Adrenal gland (tissue), 12 donors: ENCODE measurements around the gene NHLH1. TPM values are rescaled to one million over a fixed set of nuclear protein-coding genes. Genes with fewer than 3 reads are reported as not detected.

Source experiments
- DNase-seq, 7 donors: peaks; one replicate each; pipeline ENCODE4 v3.0.0-alpha.2; 2019 to 2020
- H3K27ac ChIP-seq, 5 donors: fragments of 200-600 bp; sonication (generic) in 4 of 5; 1 replicate in 3 of 5; 2 replicates in 2 of 5; pipeline versions ENCODE4 v1.5.1 to v1.8.0; 2016 to 2020; ENCODE audit warnings: mild to moderate bottlenecking in 1 of 5
- H3K27me3 ChIP-seq: fragments of 200-600 bp; 2 replicates; pipeline ENCODE4 v1.8.0; 2021
- H3K36me3 ChIP-seq, 2 donors: fragments of 200-600 bp; replicated peaks in 1 of 2; 1 replicate in 1 of 2; 2 replicates in 1 of 2; pipeline versions ENCODE4 v1.5.1 to v1.8.0; 2018 to 2022
- H3K4me1 ChIP-seq, 2 donors: fragments of 200-600 bp; replicated peaks in 1 of 2; 1 replicate in 1 of 2; 2 replicates in 1 of 2; pipeline versions ENCODE4 v1.5.1 to v1.8.0; 2018 to 2021
- H3K4me3 ChIP-seq, 4 donors: fragments of 200-600 bp; sonication (generic) in 3 of 4; one replicate each; pipeline ENCODE4 v1.5.1; 2016 to 2018
- H3K9me3 ChIP-seq, 3 donors: fragments of 200-600 bp; sonication (generic) in 1 of 3; replicated peaks in 1 of 3; 1 replicate in 2 of 3; 2 replicates in 1 of 3; pipeline versions ENCODE4 v1.5.1 to v1.8.0; 2016 to 2021
- CTCF ChIP-seq, 6 experiments: fragments of 450-650 bp in 4 of 6; fragments of 200-600 bp in 2 of 6; sonication (generic) in 1 of 6; IDR thresholded peaks; 1 replicate in 5 of 6; 2 replicates in 1 of 6; pipeline versions ENCODE4 v1.5.1 to v1.8.0; 2016 to 2021; ENCODE audit warnings: antibody characterized with exemption in 6 of 6, mild to moderate bottlenecking in 2 of 6, moderate library complexity in 1 of 6
- POLR2A ChIP-seq, 2 donors: fragments of 450-650 bp; IDR thresholded peaks; one replicate each; pipeline ENCODE4 v1.6.1; 2017; ENCODE audit warnings: antibody characterized with exemption in 2 of 2, mild to moderate bottlenecking in 2 of 2, moderate library complexity in 1 of 2
- WGBS, 4 donors: extraction: QIAGEN DNeasy Blood & Tissue Kit in 2 of 4; methylation state at CpG; one replicate each; pipeline versions ENCODE4 v1.1.5 to v1.1.7; 2013 to 2017; 5-methylcytosine and 5-hydroxymethylcytosine counted together
- intact Hi-C, 2 donors: fragments of 100-400 bp; cut with DNase I; formaldehyde crosslinking; loops; one replicate each; pipeline versions ENCODE4 v1.14.1 to v1.15.0; 2022 to 2023
- polyA plus RNA-seq, 3 donors: library from polyadenylated mRNA; stranded (reverse); fragments of 200-250 nt in 2 of 3; fragments of 350-450 nt in 1 of 3; fragmentation: Illumina TruSeq in 1 of 3; extraction: RNeasy Lipid Tissue Mini Kit (QIAGEN cat#74804) in 1 of 3; gene quantifications; one replicate each; pipeline ENCODE4 v1.2.3, GENCODE V29; 2013 to 2014
- small RNA-seq, 2 donors: library from RNA; depleted of rRNA; stranded (forward); fragments of <200 nt; gene quantifications; one replicate each; pipeline ENCODE3, GENCODE V24; 2016
- total RNA-seq, 9 donors: library from RNA; depleted of rRNA in 4 of 9; stranded (reverse); fragments of >200 nt in 4 of 9; fragments of 120-200 nt in 1 of 9; fragmentation: NEBNext Ultra II Directional in 1 of 9; extraction: Animal tissue kit (Norgen Biotek cat#: 25700) in 1 of 9; gene quantifications; one replicate each; pipeline versions ENCODE4 v1.1.0 to v1.2.4, GENCODE V29; 2013 to 2023
- donor health status: healthy with polysubstance abuse.
- donor health status: Bipolar disorder and iron deficiency.
- donor health status: DM: yes; HTN: yes; CAD: no.
- donor health status: DM: no; HTN: no; CAD: no.
- donor health status: DM: no; HTN: no; CAD: no.
- donor health status: DM: yes; HTN: yes; CAD: no.

Gene NHLH1
- total and polyA plus RNA-seq, 12 donors, result 0.16 to 0.46 (median 0.24) TPM; not detected in 7

DNA sequence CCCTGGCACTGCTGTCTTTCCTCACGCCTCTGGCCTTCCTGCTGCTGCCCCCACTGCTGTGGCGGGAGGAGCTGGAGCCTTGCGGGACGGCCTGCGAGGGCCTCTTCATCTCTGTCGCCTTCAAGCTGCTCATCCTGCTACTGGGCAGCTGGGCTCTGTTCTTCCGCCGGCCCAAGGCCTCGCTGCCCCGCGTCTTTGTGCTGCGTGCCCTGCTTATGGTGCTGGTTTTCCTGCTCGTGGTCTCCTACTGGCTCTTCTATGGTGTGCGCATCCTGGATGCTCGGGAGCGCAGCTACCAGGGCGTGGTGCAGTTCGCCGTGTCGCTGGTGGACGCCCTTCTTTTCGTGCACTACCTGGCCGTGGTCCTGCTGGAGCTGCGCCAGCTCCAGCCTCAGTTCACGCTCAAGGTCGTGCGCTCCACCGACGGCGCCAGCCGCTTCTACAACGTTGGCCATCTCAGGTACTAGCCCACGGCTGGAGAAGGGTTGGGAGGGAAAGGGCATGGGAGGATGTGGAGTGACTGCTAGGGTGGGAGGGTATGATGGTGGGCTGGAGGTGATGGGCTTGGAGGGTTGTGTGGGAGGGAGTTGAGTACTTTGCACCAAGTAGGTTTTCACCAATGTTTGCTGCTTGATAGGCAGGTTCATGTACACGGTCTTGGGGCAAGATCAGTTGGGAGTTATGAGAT is 52.4 kb downstream of the NHLH1 start:
- no peak overlapping the region for H3K4me3 ChIP-seq
- TF ChIP-seq CTCF (IDR thresholded peaks at IDR 0.05), result no peak
- TF ChIP-seq POLR2A (IDR thresholded peaks at IDR 0.05), result no peak
- no peaks in the 10 kb centered on the region for H3K9me3 ChIP-seq
- no peak for DNase-seq
- no peaks in the 10 kb centered on the region for H3K36me3 ChIP-seq
- intact Hi-C loops, result no loop called here
- H3K27me3 ChIP-seq, result no peaks in the 10 kb centered on the region
- WGBS, 4 donors, result 87 to 91% (median 88%) methylated on average over 25 to 34 of the region's 34 CpGs
- no peaks in the 10 kb centered on the region for H3K4me1 ChIP-seq
- H3K27ac ChIP-seq, result no peak overlapping the region

DNA sequence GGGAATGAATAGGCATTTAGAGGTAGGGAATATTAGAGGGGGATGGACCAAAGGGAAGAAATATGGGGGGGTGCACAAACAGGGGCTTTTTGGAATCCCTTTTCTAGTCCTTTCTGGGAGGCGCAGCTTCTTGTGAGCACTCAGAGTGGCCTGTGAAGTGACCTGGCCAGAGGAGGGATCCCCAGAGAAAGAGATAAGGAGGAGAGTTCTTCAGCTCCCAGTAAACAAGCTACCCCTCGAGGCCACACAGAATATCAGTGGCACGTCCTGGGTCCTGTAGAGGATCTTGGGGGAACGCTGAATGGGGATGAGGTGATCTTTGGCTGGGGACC is 52.9 kb downstream of the NHLH1 start:
- H3K4me3 ChIP-seq, result no peak overlapping the region
- no peak overlapping the region for H3K27ac ChIP-seq
- no peaks in the 10 kb centered on the region for H3K36me3 ChIP-seq
- DNase-seq, result no peak
- intact Hi-C loops, result no loop called here
- TF ChIP-seq CTCF (IDR thresholded peaks at IDR 0.05) (no peak), POLR2A (IDR thresholded peaks at IDR 0.05) (no peak)
- no peaks in the 10 kb centered on the region for H3K27me3 ChIP-seq
- no peaks in the 10 kb centered on the region for H3K4me1 ChIP-seq
- H3K9me3 ChIP-seq, result no peaks in the 10 kb centered on the region
- WGBS, 4 donors, result 79 to 94% (median 83%) methylated on average over 4 of the region's 4 CpGs

DNA sequence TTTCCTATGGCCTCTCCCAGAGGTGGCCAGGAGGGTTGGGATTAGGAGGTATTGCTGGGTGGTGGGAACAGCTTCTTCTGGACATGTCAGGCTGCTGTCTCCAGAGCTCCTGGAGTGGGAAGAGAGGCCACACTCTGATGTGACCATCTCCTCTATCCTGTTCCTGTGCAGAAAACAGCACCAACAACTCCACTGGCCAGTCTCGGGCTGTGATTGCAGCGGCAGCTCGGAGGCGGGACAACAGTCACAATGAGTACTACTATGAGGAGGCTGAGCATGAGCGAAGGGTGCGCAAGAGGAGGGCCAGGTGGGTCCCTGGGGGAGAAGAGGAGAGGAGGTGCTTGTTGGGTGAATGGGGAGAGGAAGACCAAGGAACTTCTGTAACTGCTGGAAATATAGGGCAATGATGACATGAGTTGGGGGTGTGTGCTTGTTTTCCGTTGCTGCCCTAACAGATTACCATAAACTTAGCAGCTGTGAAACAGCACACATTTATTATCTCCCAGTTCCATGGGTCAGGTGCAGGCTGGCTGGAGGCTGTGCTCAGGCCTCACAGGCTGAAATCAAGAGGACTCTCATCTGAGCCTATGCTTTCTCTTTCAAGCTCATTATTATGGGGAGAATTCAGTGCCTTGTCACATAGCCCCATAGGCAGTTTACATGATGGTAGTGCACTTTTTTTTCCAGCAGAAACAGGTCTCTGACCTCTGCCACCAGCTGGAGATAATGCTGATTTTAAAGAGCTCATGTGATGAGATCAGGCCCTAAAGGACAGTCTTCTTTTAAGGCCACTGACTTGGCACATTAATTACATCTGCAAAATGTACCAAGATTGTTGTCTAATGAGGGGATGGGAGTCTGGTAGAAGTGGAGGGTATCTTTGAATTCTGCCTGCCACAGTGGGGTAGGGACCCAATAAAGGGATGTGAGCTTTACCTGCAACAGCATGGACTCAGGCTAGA is 54.3 kb downstream of the NHLH1 start:
- no peaks in the 10 kb centered on the region for H3K4me1 ChIP-seq
- no peak overlapping the region for H3K27ac ChIP-seq
- no peak for DNase-seq
- no peak overlapping the region for H3K4me3 ChIP-seq
- TF ChIP-seq POLR2A (IDR thresholded peaks at IDR 0.05), result no peak
- H3K9me3 ChIP-seq, result no peaks in the 10 kb centered on the region
- H3K27me3 ChIP-seq, result no peaks in the 10 kb centered on the region
- intact Hi-C loops, result no loop called here
- no peaks in the 10 kb centered on the region for H3K36me3 ChIP-seq
- WGBS, 4 donors, result 87 to 95% (median 93%) methylated on average over 7 of the region's 7 CpGs

DNA sequence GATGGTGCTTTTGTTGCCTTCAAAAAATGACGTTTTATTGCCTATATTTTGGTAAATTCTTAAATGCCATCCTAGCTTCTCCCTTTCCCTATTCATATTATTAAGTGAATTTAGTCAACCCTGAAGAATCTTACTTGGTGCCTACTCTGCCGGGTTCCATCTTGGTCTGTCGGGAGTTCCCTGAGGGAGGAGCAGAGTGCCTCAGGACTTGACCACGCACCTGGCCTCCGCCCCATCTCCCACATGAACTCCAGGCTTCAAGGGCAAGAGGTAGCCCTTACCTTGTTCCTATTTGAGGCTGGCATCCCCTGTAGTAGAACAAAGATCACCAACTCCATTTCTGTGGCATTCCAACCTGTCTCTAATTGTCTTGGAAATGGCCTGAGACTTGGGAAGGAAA is 55.0 kb downstream of the NHLH1 start:
- Histone ChIP-seq H3K4me1 (no peaks in the 10 kb centered on the region), H3K27ac (no peak overlapping the region), H3K4me3 (no peak overlapping the region), H3K36me3 (no peaks in the 10 kb centered on the region), H3K9me3 (no peaks in the 10 kb centered on the region), H3K27me3 (no peaks in the 10 kb centered on the region)
- WGBS, 4 donors, result 84 to 94% (median 89%) methylated on average over 5 of the region's 5 CpGs
- intact Hi-C loops, result no loop called here
- no peak for TF ChIP-seq CTCF (IDR thresholded peaks at IDR 0.05)
- no peak for TF ChIP-seq POLR2A (IDR thresholded peaks at IDR 0.05)
- no peak for DNase-seq

Small RNA genes lying within 50 kb of the gene (small RNA-seq; reads per million reads assigned to genes)
- 0 reads per million in 2 donors for gene RF00019
- 0 reads per million in 2 donors for gene RNU4-42P

Other genes with a start within 250 kb of the NHLH1 start
- gene ATP1A4, start 215.5 kb upstream of the NHLH1 start, total RNA-seq, result under 1 TPM in 2 of 9 donors, not detected in 7; 0.46 to 0.96 TPM
- under 1 TPM in 1 of 3 donors, not detected in 2; 0.17 TPM for gene ATP1A4, start 215.5 kb upstream of the NHLH1 start, polyA plus RNA-seq
- gene CASQ1, start 176.5 kb upstream of the NHLH1 start, total RNA-seq, result 1 to 10 TPM in 1 of 9 donors, under 1 TPM in 2, not detected in 6; 0.11 to 1.6 (median 0.39) TPM
- under 1 TPM in 2 of 3 donors, not detected in 1; 0.16 to 0.17 TPM for gene CASQ1, start 176.5 kb upstream of the NHLH1 start, polyA plus RNA-seq
- gene PEA15, start 161.7 kb upstream of the NHLH1 start, total RNA-seq, result 100 to 1,000 TPM in 4 of 9 donors, 10 to 100 TPM in 5; 40.6 to 163 (median 92.3) TPM
- gene PEA15, start 161.7 kb upstream of the NHLH1 start, polyA plus RNA-seq, result 100 to 1,000 TPM; 120 to 445 (median 162) TPM
- 100 to 1,000 TPM in 7 of 9 donors, 10 to 100 TPM in 2; 64.3 to 162 (median 143) TPM for gene DCAF8, start 104.5 kb upstream of the NHLH1 start, total RNA-seq
- 100 to 1,000 TPM in 2 of 3 donors, 10 to 100 TPM in 1; 78.9 to 140 (median 124) TPM for gene DCAF8, start 104.5 kb upstream of the NHLH1 start, polyA plus RNA-seq
- 100 to 1,000 TPM in 3 of 9 donors, 10 to 100 TPM in 6; 55.5 to 165 (median 85.8) TPM for gene PEX19, start 81.9 kb upstream of the NHLH1 start, total RNA-seq
- gene PEX19, start 81.9 kb upstream of the NHLH1 start, polyA plus RNA-seq, result 10 to 100 TPM; 15.5 to 89.1 (median 18.5) TPM
- gene COPA, start 23.8 kb upstream of the NHLH1 start, total RNA-seq, result 100 to 1,000 TPM in 8 of 9 donors, 10 to 100 TPM in 1; 97.2 to 209 (median 134) TPM
- 100 to 1,000 TPM in 1 of 3 donors, 10 to 100 TPM in 2; 58.4 to 135 (median 72.4) TPM for gene COPA, start 23.8 kb upstream of the NHLH1 start, polyA plus RNA-seq
- 100 to 1,000 TPM in 2 of 9 donors, 10 to 100 TPM in 7; 49.5 to 113 (median 91.1) TPM for gene NCSTN, start 23.7 kb upstream of the NHLH1 start, total RNA-seq
- gene NCSTN, start 23.7 kb upstream of the NHLH1 start, polyA plus RNA-seq, result 100 to 1,000 TPM in 1 of 3 donors, 10 to 100 TPM in 2; 48.3 to 104 (median 48.8) TPM
- gene VANGL2, start 33.5 kb downstream of the NHLH1 start, total RNA-seq, result 1 to 10 TPM in 3 of 9 donors, under 1 TPM in 6; 0.20 to 2.2 (median 0.71) TPM
- gene VANGL2, start 33.5 kb downstream of the NHLH1 start, polyA plus RNA-seq, result 1 to 10 TPM in 1 of 3 donors, under 1 TPM in 2; 0.64 to 1.1 (median 0.97) TPM
- gene SLAMF6, start 156.2 kb downstream of the NHLH1 start, total RNA-seq, result 1 to 10 TPM in 4 of 9 donors, under 1 TPM in 4, not detected in 1; 0.11 to 1.8 (median 0.98) TPM
- gene SLAMF6, start 156.2 kb downstream of the NHLH1 start, polyA plus RNA-seq, result 1 to 10 TPM in 1 of 3 donors, under 1 TPM in 2; 0.47 to 1.2 (median 0.97) TPM
- gene CD84, start 212.4 kb downstream of the NHLH1 start, total RNA-seq, result 10 to 100 TPM in 7 of 9 donors, 1 to 10 TPM in 2; 1.4 to 29.9 (median 14.6) TPM
- gene CD84, start 212.4 kb downstream of the NHLH1 start, polyA plus RNA-seq, result 1 to 10 TPM; 1.0 to 4.0 (median 3.2) TPM